T-helper 2 cell treated with Interferon-gamma antibody and Interleukin-4, amounts not matched to agents 100 ng/mL and 5 ng/mL, for 36 hours (primary cell): ENCODE results near the gene GRK2. TPM values are rescaled to one million over a fixed set of nuclear protein-coding genes. Genes with fewer than 3 reads are reported as not detected.

Experiments used
- intact Hi-C: fragments of 100-400 bp; cut with micrococcal nuclease; formaldehyde crosslinking; loops from one replicate; pipeline ENCODE4 v1.15.1; 2023
- total RNA-seq: library from RNA; stranded (reverse); gene quantifications from 2 replicates; pipeline ENCODE4 v1.2.3, GENCODE V29; 2022

GRK2 gene
- total RNA-seq, 1 donor from 2014 or later = 315 TPM

- intact Hi-C loops = no loop called here
Observed at GRCh38 chr11:67280788-67281551, 14.7 kb downstream of the GRK2 start.

GRCh38 chr11:67281552-67282150 lies 15.4 kb downstream of the GRK2 start:
- intact Hi-C loops = no loop called here

- intact Hi-C loops = no loop called here
Observed at GRCh38 chr11:67282155-67282875, 16.0 kb downstream of the GRK2 start.

GRCh38 chr11:67282876-67283371 lies 16.7 kb downstream of the GRK2 start:
- intact Hi-C loops = no loop called here

GRCh38 chr11:67283481-67283963 lies 17.2 kb downstream of the GRK2 start:
- intact Hi-C loops = no loop called here

- intact Hi-C loops = loop anchor here (5.0 kb wide), 1 partner anchor 117 kb away; the partner anchor contains the start of genes PPP1CA and TBC1D10C
Observed at GRCh38 chr11:67284811-67285540, 18.7 kb downstream of the GRK2 start.

- intact Hi-C loops = loop anchor here (5.0 kb wide), 1 partner anchor 116 kb away; the partner anchor contains the start of genes PPP1CA and TBC1D10C
Observed at GRCh38 chr11:67285541-67286498, 19.5 kb downstream of the GRK2 start.

GRCh38 chr11:67286621-67287333 lies 20.5 kb downstream of the GRK2 start:
- intact Hi-C loops = loop anchor here (5.0 kb wide), 1 partner anchor 116 kb away; the partner anchor contains the start of genes PPP1CA and TBC1D10C

GRCh38 chr11:67287355-67288197 lies 21.3 kb downstream of the GRK2 start:
- intact Hi-C loops = loop anchor here (1.0 to 5.0 kb wide), 5 partner anchors 10 to 169 kb away; partner anchors contain the start of genes KDM2A, PPP1CA and TBC1D10C

- intact Hi-C loops = loop anchor here (1.0 to 5.0 kb wide), 5 partner anchors 11 to 169 kb away; partner anchors contain the start of genes KDM2A, PPP1CA and TBC1D10C
Observed at GRCh38 chr11:67288198-67288451, 21.9 kb downstream of the GRK2 start.

GRCh38 chr11:67288452-67289225 lies 22.4 kb downstream of the GRK2 start:
- intact Hi-C loops = loop anchor here (1.0 to 5.0 kb wide), 5 partner anchors 11 to 170 kb away; partner anchors contain the start of genes KDM2A, PPP1CA and TBC1D10C

- intact Hi-C loops = loop anchor here (2.0 to 5.0 kb wide), 2 partner anchors 113 to 170 kb away; partner anchors contain the start of genes KDM2A, PPP1CA and TBC1D10C
Observed at GRCh38 chr11:67289226-67289650, 23.0 kb downstream of the GRK2 start, which contains the start of gene ANKRD13D. TSS of gene ANKRD13D (plus strand) at chr11:67289303. CDS start at chr11:67289461, 158 bp downstream.

GRCh38 chr11:67289651-67290479 lies 23.6 kb downstream of the GRK2 start:
- intact Hi-C loops = loop anchor here (2.0 to 5.0 kb wide), 2 partner anchors 112 to 171 kb away; partner anchors contain the start of genes KDM2A, PPP1CA and TBC1D10C

GRCh38 chr11:67290801-67291200 lies 24.5 kb downstream of the GRK2 start:
- intact Hi-C loops = no loop called here

- intact Hi-C loops = no loop called here
Observed at GRCh38 chr11:67291481-67292381, 25.5 kb downstream of the GRK2 start.
